HG02981 (cell line): ENCODE measurements around the gene LAPTM4A.
"Not testable (repeated sequence)": the region's sequence is repeated elsewhere in the genome, so short reads cannot be mapped to it uniquely, and the experiment has no call there.

ENCODE experiments used
- ATAC-seq: cut with Tn5 transposase; IDR thresholded peaks from one replicate; pipeline ENCODE4 v1.9.1; 2021; ENCODE audit warnings: mild to moderate bottlenecking, moderate library complexity; ENCODE audit not compliant: unreplicated experiment

The LAPTM4A gene

GRCh38 chr2:20051532-20052228 lies at the start of gene LAPTM4A:
Gene LAPTM4A (minus strand): TSS chr2:20051628. CDS start chr2:20051520, 108 bp downstream.
- peak; percentile 93 for ATAC-seq

GRCh38 chr2:20100711-20101110 lies 49.3 kb upstream of the LAPTM4A start:
- no peak for ATAC-seq

GRCh38 chr2:20099780-20100179 lies 48.4 kb upstream of the LAPTM4A start:
- no peak for ATAC-seq

- peak; percentile 91 for ATAC-seq
Measured at GRCh38 chr2:20097889-20098714, 46.7 kb upstream of the LAPTM4A start.

- no peak for ATAC-seq
Measured at GRCh38 chr2:20095469-20095868, 44.0 kb upstream of the LAPTM4A start.

GRCh38 chr2:20094955-20095354 lies 43.5 kb upstream of the LAPTM4A start:
- ATAC-seq = no peak

GRCh38 chr2:20094142-20094755 lies 42.8 kb upstream of the LAPTM4A start:
- ATAC-seq = no peak

GRCh38 chr2:20093263-20094141 lies 42.1 kb upstream of the LAPTM4A start:
- no peak for ATAC-seq

- ATAC-seq = no peak
Measured at GRCh38 chr2:20092901-20093235, 41.4 kb upstream of the LAPTM4A start.

GRCh38 chr2:20092226-20092900 lies 40.9 kb upstream of the LAPTM4A start:
- ATAC-seq = no peak

- no peak for ATAC-seq
Measured at GRCh38 chr2:20091305-20091991, 40.0 kb upstream of the LAPTM4A start.

GRCh38 chr2:20089715-20090464 lies 38.5 kb upstream of the LAPTM4A start:
- no peak for ATAC-seq

- not testable (repeated sequence) for ATAC-seq
Measured at GRCh38 chr2:20085909-20086308, 34.5 kb upstream of the LAPTM4A start.

GRCh38 chr2:20082812-20083211 lies 31.4 kb upstream of the LAPTM4A start:
- ATAC-seq = not testable (repeated sequence)

GRCh38 chr2:20081841-20082240 lies 30.4 kb upstream of the LAPTM4A start:
- ATAC-seq = no peak

GRCh38 chr2:20080839-20081415 lies 29.5 kb upstream of the LAPTM4A start:
- ATAC-seq = no peak

- no peak for ATAC-seq
Measured at GRCh38 chr2:20080428-20080827, 29.0 kb upstream of the LAPTM4A start.

- no peak for ATAC-seq
Measured at GRCh38 chr2:20079546-20080115, 28.2 kb upstream of the LAPTM4A start.
